CD14-positive monocyte (primary cell): ENCODE results near the gene MUC16. TPM values are rescaled to one million over a fixed set of nuclear protein-coding genes. Genes with fewer than 3 reads are reported as not detected.
"Not testable (repeated sequence)": the region's sequence is repeated elsewhere in the genome, so short reads cannot be mapped to it uniquely, and the experiment has no call there.

Experiments used
- DNase-seq, 3 donors: peaks; one replicate each; pipeline ENCODE4 v3.0.0-alpha.2; 2011 to 2022
- H2AFZ ChIP-seq: 2 replicates; pipeline ENCODE4 v1.6.0; 2012; ENCODE audit warnings: mild to moderate bottlenecking, low read depth, low read length, inconsistent platforms; ENCODE audit not compliant: insufficient read depth, poor library complexity, severe bottlenecking
- H3K27ac ChIP-seq, 2 donors: 1 replicate in 1 of 2; 2 replicates in 1 of 2; pipeline ENCODE4 v1.5.1; 2012 to 2013; ENCODE audit warnings: low read length in 2 of 2, control low read depth in 1 of 2, inconsistent platforms in 1 of 2, low read depth in 1 of 2, mild to moderate bottlenecking in 1 of 2
- H3K27me3 ChIP-seq, 2 donors: one replicate each; pipeline versions ENCODE4 v1.6.0 to v1.6.1; 2011 to 2013; ENCODE audit warnings: low read length in 2 of 2; ENCODE audit not compliant: control insufficient read depth in 2 of 2, insufficient read depth in 2 of 2
- H3K36me3 ChIP-seq, 2 donors: replicated peaks in 1 of 2; 1 replicate in 1 of 2; 2 replicates in 1 of 2; pipeline versions ENCODE4 v1.5.1 to v1.6.1; 2012 to 2013; ENCODE audit warnings: low read length in 2 of 2, control low read depth in 1 of 2, inconsistent platforms in 1 of 2, mild to moderate bottlenecking in 1 of 2; ENCODE audit not compliant: insufficient read depth in 2 of 2, control insufficient read depth in 1 of 2
- H3K4me1 ChIP-seq, 2 donors: 1 replicate in 1 of 2; 2 replicates in 1 of 2; pipeline versions ENCODE4 v1.5.1 to v1.6.1; 2012 to 2013; ENCODE audit warnings: low read length in 2 of 2, control low read depth in 1 of 2, inconsistent platforms in 1 of 2, mild to moderate bottlenecking in 1 of 2, moderate library complexity in 1 of 2; ENCODE audit not compliant: insufficient read depth in 2 of 2, control insufficient read depth in 1 of 2
- H3K4me2 ChIP-seq: replicated peaks from 2 replicates; pipeline ENCODE3; 2012; ENCODE audit warnings: low read length, moderate library complexity, mild to moderate bottlenecking; ENCODE audit not compliant: poor library complexity, severe bottlenecking; ENCODE audit errors: extremely low read depth
- H3K4me3 ChIP-seq, 3 experiments: fragments of 200-600 bp in 1 of 3; sonication (generic) in 1 of 3; replicated peaks in 1 of 3; 1 replicate in 2 of 3; 2 replicates in 1 of 3; pipeline ENCODE4 v1.5.1; 2011 to 2013; ENCODE audit warnings: low read length in 3 of 3, mild to moderate bottlenecking in 3 of 3, control low read depth in 2 of 3, low read depth in 2 of 3, inconsistent platforms in 1 of 3, moderate library complexity in 1 of 3
- H3K79me2 ChIP-seq: 2 replicates; pipeline ENCODE4 v1.6.0; 2012; ENCODE audit warnings: mild to moderate bottlenecking, control low read depth, inconsistent platforms, low read length, moderate library complexity; ENCODE audit not compliant: insufficient read depth
- H3K9ac ChIP-seq: 2 replicates; pipeline ENCODE4 v1.6.0; 2017; ENCODE audit warnings: low read length, mild to moderate bottlenecking; ENCODE audit not compliant: insufficient read depth, poor library complexity, severe bottlenecking
- H3K9me3 ChIP-seq, 2 donors: replicated peaks in 1 of 2; 1 replicate in 1 of 2; 2 replicates in 1 of 2; pipeline versions ENCODE4 v1.5.1 to v1.6.1; 2012 to 2013; ENCODE audit warnings: low read length in 2 of 2, control low read depth in 1 of 2; ENCODE audit not compliant: control insufficient read depth in 1 of 2, insufficient read depth in 1 of 2
- H4K20me1 ChIP-seq: 2 replicates; pipeline ENCODE4 v1.6.0; 2012; ENCODE audit warnings: mild to moderate bottlenecking, low read length, control low read depth, moderate library complexity; ENCODE audit not compliant: insufficient read depth
- H3K27ac Mint-ChIP-seq, 7 donors: one replicate each; pipeline ENCODE4 v1.8.0; 2020; ENCODE audit warnings: mild to moderate bottlenecking in 7 of 7, mixed read lengths in 7 of 7, moderate library complexity in 6 of 7, inconsistent platforms in 2 of 7
- H3K27me3 Mint-ChIP-seq, 3 donors: one replicate each; pipeline ENCODE4 v1.8.0; 2021 to 2022; ENCODE audit warnings: low read depth in 3 of 3, mild to moderate bottlenecking in 3 of 3, mixed read lengths in 3 of 3, moderate library complexity in 3 of 3, inconsistent platforms in 1 of 3
- H3K36me3 Mint-ChIP-seq, 2 donors: one replicate each; pipeline ENCODE4 v1.8.0; 2020; ENCODE audit warnings: mixed read lengths in 2 of 2, inconsistent platforms in 1 of 2, mild to moderate bottlenecking in 1 of 2
- H3K4me1 Mint-ChIP-seq: one replicate; pipeline ENCODE4 v1.8.0; 2020; ENCODE audit warnings: mild to moderate bottlenecking, mixed read lengths
- H3K4me3 Mint-ChIP-seq, 2 donors: one replicate each; pipeline ENCODE4 v1.8.0; 2020; ENCODE audit warnings: mild to moderate bottlenecking in 2 of 2, mixed read lengths in 2 of 2, moderate library complexity in 1 of 2
- H3K9me3 Mint-ChIP-seq, 7 donors: one replicate each; pipeline ENCODE4 v1.8.0; 2020 to 2022; ENCODE audit warnings: mixed read lengths in 7 of 7, mild to moderate bottlenecking in 6 of 7, moderate library complexity in 6 of 7, inconsistent platforms in 2 of 7
- CTCF ChIP-seq: fragments of 200-600 bp; IDR thresholded peaks from one replicate; pipeline ENCODE4 v1.8.0; 2022; ENCODE audit warnings: antibody characterized with exemption, mild to moderate bottlenecking
- WGBS: methylation state at CpG from one replicate; pipeline ENCODE4 v1.1.5; 2013; ENCODE audit warnings: missing lambda C conversion rate; ENCODE audit not compliant: insufficient coverage; 5-methylcytosine and 5-hydroxymethylcytosine counted together
- intact Hi-C, 2 donors: fragments of 100-400 bp; cut with micrococcal nuclease; formaldehyde crosslinking; loops; one replicate each; pipeline versions ENCODE4 v1.15.0 to v1.15.1; 2023
- polyA plus RNA-seq, 3 donors: library from polyadenylated mRNA; depleted of rRNA in 1 of 3; unstranded in 2 of 3; stranded (reverse) in 1 of 3; fragments of 300-500 nt in 2 of 3; fragments of >200 nt in 1 of 3; fragmentation: Illumina TruSeq in 2 of 3; gene quantifications; 1 replicate in 2 of 3; 2 replicates in 1 of 3; pipeline ENCODE4 v1.2.3, GENCODE V29; 2012 to 2021

MUC16 gene
- polyA plus RNA-seq, 3 donors, result not detected

- H3K4me1 Mint-ChIP-seq, result peaks cover 9% of the 10 kb centered on the region
- peaks cover 0 to 5% (median 3%) of the 10 kb centered on the region in 3 donors for H3K27me3 Mint-ChIP-seq
- WGBS, result no CpG with 5 or more reads among the region's 4 CpGs
- H3K9me3 Mint-ChIP-seq, result peaks cover 0 to 7% (median 0%) of the 10 kb centered on the region in 7 donors
- intact Hi-C loops, result no loop called here
- Histone ChIP-seq H4K20me1 (no peaks in the 10 kb centered on the region), H3K36me3 (no peaks in the 10 kb centered on the region), H3K4me2 (no peak overlapping the region), H3K4me3 (no peak overlapping the region), H3K4me1 (peaks cover 0 to 2% of the 10 kb centered on the region in 2 donors), H3K9me3 (no peaks in the 10 kb centered on the region), H3K27ac (no peak overlapping the region), H3K9ac (no peak overlapping the region), H3K79me2 (no peaks in the 10 kb centered on the region), H2AFZ (no peak overlapping the region), H3K27me3 (no peaks in the 10 kb centered on the region)
- no peaks in the 10 kb centered on the region for H3K36me3 Mint-ChIP-seq
- H3K4me3 Mint-ChIP-seq, result no peak overlapping the region
- no peak for TF ChIP-seq CTCF
- DNase-seq, result no peak
- H3K27ac Mint-ChIP-seq, result no peak overlapping the region
Measured at GRCh38 chr19:9057505-9058258, 47.5 kb upstream of the MUC16 start.

- H3K36me3 Mint-ChIP-seq, H3K4me2 ChIP-seq, H2AFZ ChIP-seq, H3K27ac Mint-ChIP-seq, H3K4me3 ChIP-seq, H3K4me1 Mint-ChIP-seq, H4K20me1 ChIP-seq, intact Hi-C loops, DNase-seq, H3K27me3 ChIP-seq, H3K79me2 ChIP-seq, H3K36me3 ChIP-seq, H3K27me3 Mint-ChIP-seq, H3K9me3 ChIP-seq, H3K9ac ChIP-seq, H3K9me3 Mint-ChIP-seq, H3K4me1 ChIP-seq, H3K4me3 Mint-ChIP-seq, H3K27ac ChIP-seq: not testable (repeated sequence)
- 90% methylated on average over 4 of the region's 9 CpGs for WGBS
Measured at GRCh38 chr19:9056131-9056530, 45.9 kb upstream of the MUC16 start.
